HL-60 (cell line): Measurements from ENCODE around the gene WDR77.
A peak's percentile ranks its signal among the peaks of the same experiment; 100 is the strongest.

Experiments used
- DNase-seq, 2 experiments: peaks; one replicate each; pipeline ENCODE4 v3.0.0-alpha.2; 2010 to 2020; ENCODE audit warnings: low read depth in 1 of 2, low spot score in 1 of 2
- H3K27ac ChIP-seq: fragments of 250-450 bp; sonication (Bioruptor Pico); replicated peaks from 2 replicates; pipeline ENCODE4 v1.5.1; 2020; ENCODE audit warnings: mild to moderate bottlenecking, moderate library complexity
- H3K27me3 ChIP-seq: fragments of 250-450 bp; sonication (Bioruptor Pico); 2 replicates; pipeline ENCODE4 v1.5.1; 2021; ENCODE audit warnings: mild to moderate bottlenecking, moderate library complexity; ENCODE audit not compliant: insufficient read depth, poor library complexity, severe bottlenecking
- H3K4me3 ChIP-seq: replicated peaks from 2 replicates; pipeline ENCODE4 v1.5.1; 2011; ENCODE audit warnings: mild to moderate bottlenecking, control low read depth, low read length; ENCODE audit not compliant: insufficient read depth
- CTCF ChIP-seq: IDR thresholded peaks from one replicate; pipeline ENCODE4 v1.5.1; 2011; ENCODE audit warnings: low read length, control low read depth, inconsistent platforms; ENCODE audit not compliant: insufficient read depth
- GABPA ChIP-seq: IDR thresholded peaks from 2 replicates; pipeline ENCODE4 v1.6.1; 2012; ENCODE audit warnings: low read depth
- POLR2AphosphoS5 ChIP-seq: IDR thresholded peaks from 2 replicates; pipeline ENCODE4 v1.6.1; 2012; ENCODE audit warnings: low read depth
- REST ChIP-seq: IDR thresholded peaks from 2 replicates; pipeline ENCODE4 v1.6.1; 2012; ENCODE audit warnings: low read depth; ENCODE audit not compliant: insufficient replicate concordance
- SPI1 ChIP-seq: IDR thresholded peaks from 2 replicates; pipeline ENCODE4 v1.6.1; 2012; ENCODE audit warnings: low read depth, mild to moderate bottlenecking, borderline replicate concordance

Gene WDR77

GRCh38 chr1:111453706-111454105, 4.7 kb upstream of the WDR77 start:
- H3K27me3 ChIP-seq: no peaks in the 10 kb centered on the region
- no peak overlapping the region for H3K27ac ChIP-seq
- no peak for TF ChIP-seq GABPA
- TF ChIP-seq POLR2AphosphoS5: no peak
- TF ChIP-seq REST: no peak
- no peak for TF ChIP-seq SPI1
- TF ChIP-seq CTCF: no peak
- DNase-seq: no peak
- no peak overlapping the region for H3K4me3 ChIP-seq

GRCh38 chr1:111452581-111452980, 3.5 kb upstream of the WDR77 start:
- no peak overlapping the region for H3K4me3 ChIP-seq
- DNase-seq: no peak
- H3K27me3 ChIP-seq: no peaks in the 10 kb centered on the region
- no peak overlapping the region for H3K27ac ChIP-seq
- no peak for TF ChIP-seq CTCF
- no peak for TF ChIP-seq GABPA
- TF ChIP-seq REST: no peak
- no peak for TF ChIP-seq POLR2AphosphoS5
- no peak for TF ChIP-seq SPI1

GRCh38 chr1:111450185-111450584, 1.1 kb upstream of the WDR77 start:
- TF ChIP-seq SPI1 (no peak), REST (no peak), POLR2AphosphoS5 (no peak), GABPA (no peak), CTCF (no peak)
- Histone ChIP-seq H3K4me3 (peak overlapping the region; percentile 88), H3K27ac (peak overlapping the region; percentile 84), H3K27me3 (no peaks in the 10 kb centered on the region)
- no peak for DNase-seq
